ENCODE measurements around the gene NBEA. TPM values are rescaled to one million over a fixed set of nuclear protein-coding genes. Genes with fewer than 3 reads are reported as not detected.
"Not testable (repeated sequence)": the region's sequence is repeated elsewhere in the genome, so short reads cannot be mapped to it uniquely, and the experiment has no call there.

NBEA gene
- total RNA-seq, 4 donors from 2014 or later = 21.5 to 60.4 (median 27.9) TPM

GRCh38 chr13:34970961-34971360, 28.9 kb downstream of the NBEA start:
- Histone ChIP-seq H3K27me3 (no peaks in the 10 kb centered on the region), H3K9me3 (no peaks in the 10 kb centered on the region), H3K4me3 (replicated peaks in 1 of 3) (no peak overlapping the region), H3K27ac (no peak overlapping the region), H3K36me3 (no peaks in the 10 kb centered on the region), H3K4me1 (no peaks in the 10 kb centered on the region)
- whole genome bisulfite sequencing, 2 donors = 0 to 90% methylated on average over 1 of the region's 1 CpG
- intact Hi-C loops (cut with DNase I) = no loop called here
- TF ChIP-seq CTCF (IDR thresholded peaks at IDR 0.05) (no peak), POLR2A (IDR thresholded peaks at IDR 0.05) (no peak)
- no peak for DNase-seq

GRCh38 chr13:34971473-34971872, 29.4 kb downstream of the NBEA start:
- H3K9me3 ChIP-seq = no peaks in the 10 kb centered on the region
- H3K4me3 ChIP-seq (replicated peaks in 1 of 3) = no peak overlapping the region
- no peak for TF ChIP-seq POLR2A (IDR thresholded peaks at IDR 0.05)
- no peak for TF ChIP-seq CTCF (IDR thresholded peaks at IDR 0.05)
- H3K4me1 ChIP-seq = no peaks in the 10 kb centered on the region
- DNase-seq = no peak
- 94 to 99% methylated on average over 2 of the region's 2 CpGs for WGBS, 2 donors
- H3K27ac ChIP-seq = no peak overlapping the region
- intact Hi-C loops (cut with DNase I) = no loop called here
- H3K27me3 ChIP-seq = no peaks in the 10 kb centered on the region
- no peaks in the 10 kb centered on the region for H3K36me3 ChIP-seq

- 92 to 94% methylated on average over 5 of the region's 5 CpGs for WGBS, 2 donors
- DNase-seq; H3K4me1 ChIP-seq; H3K27ac ChIP-seq; H3K9me3 ChIP-seq; H3K36me3 ChIP-seq; H3K4me3 ChIP-seq (replicated peaks in 1 of 3); H3K27me3 ChIP-seq; intact Hi-C loops (cut with DNase I): not testable (repeated sequence)
These were observed 43.1 kb downstream of the NBEA start for GRCh38 chr13:34985199-34985598.

GRCh38 chr13:34988330-34988791, 46.3 kb downstream of the NBEA start:
- Histone ChIP-seq H3K27me3 (no peaks in the 10 kb centered on the region), H3K27ac (no peak overlapping the region), H3K36me3 (no peaks in the 10 kb centered on the region), H3K9me3 (no peaks in the 10 kb centered on the region), H3K4me3 (replicated peaks in 1 of 3) (no peak overlapping the region), H3K4me1 (no peaks in the 10 kb centered on the region)
- 95 to 97% methylated on average over 8 to 12 of the region's 12 CpGs for WGBS, 2 donors
- TF ChIP-seq POLR2A (IDR thresholded peaks at IDR 0.05) (no peak), CTCF (IDR thresholded peaks at IDR 0.05) (no peak)
- intact Hi-C loops (cut with DNase I) = no loop called here
- no peak for DNase-seq

- no peaks in the 10 kb centered on the region for H3K9me3 ChIP-seq
- H3K36me3 ChIP-seq = no peaks in the 10 kb centered on the region
- WGBS, 2 donors = 93 to 100% methylated on average over 1 of the region's 1 CpG
- no peak for DNase-seq
- H3K4me1 ChIP-seq = no peaks in the 10 kb centered on the region
- no peak for TF ChIP-seq POLR2A (IDR thresholded peaks at IDR 0.05)
- TF ChIP-seq CTCF (IDR thresholded peaks at IDR 0.05) = no peak
- intact Hi-C loops (cut with DNase I) = no loop called here
- no peak overlapping the region for H3K4me3 ChIP-seq (replicated peaks in 1 of 3)
- no peak overlapping the region for H3K27ac ChIP-seq
- no peaks in the 10 kb centered on the region for H3K27me3 ChIP-seq
These were observed 48.5 kb downstream of the NBEA start for GRCh38 chr13:34990399-34991214.

All from thyroid gland (tissue), 4 donors.